Measurements from ENCODE around the gene GRIP1.

The GRIP1 gene

GRCh38 chr12:66693901-66694513, 15.1 kb upstream of the GRIP1 start:
- DNase-seq (ENCODE audit: low read depth in 2 of 2): no peak

GRCh38 chr12:66692986-66693385, 14.1 kb upstream of the GRIP1 start:
- no peak for DNase-seq (ENCODE audit: low read depth in 2 of 2)

GRCh38 chr12:66692170-66692569, 13.3 kb upstream of the GRIP1 start:
- no peak for DNase-seq (ENCODE audit: low read depth in 2 of 2)

GRCh38 chr12:66688846-66689439, 10.1 kb upstream of the GRIP1 start:
- no peak for DNase-seq (ENCODE audit: low read depth in 2 of 2)

GRCh38 chr12:66684222-66684621, 5.3 kb upstream of the GRIP1 start:
- DNase-seq (ENCODE audit: low read depth in 2 of 2): no peak

- DNase-seq (ENCODE audit: low read depth in 2 of 2): no peak
Measured at GRCh38 chr12:66683822-66684221, 4.9 kb upstream of the GRIP1 start.

- no peak for DNase-seq (ENCODE audit: low read depth in 2 of 2)
Measured at GRCh38 chr12:66683073-66683472, 4.2 kb upstream of the GRIP1 start.

GRCh38 chr12:66679461-66680084, 697 bp upstream of the GRIP1 start:
- no peak for DNase-seq (ENCODE audit: low read depth in 2 of 2)

- DNase-seq (ENCODE audit: low read depth in 2 of 2): no peak
Measured at GRCh38 chr12:66676241-66676640, 2.6 kb downstream of the GRIP1 start.

GRCh38 chr12:66674495-66675122, 4.3 kb downstream of the GRIP1 start:
- no peak for DNase-seq (ENCODE audit: low read depth in 2 of 2)

GRCh38 chr12:66669541-66669940, 9.3 kb downstream of the GRIP1 start:
- no peak for DNase-seq (ENCODE audit: low read depth in 2 of 2)

- DNase-seq (ENCODE audit: low read depth in 2 of 2): no peak
Measured at GRCh38 chr12:66668311-66668710, 10.6 kb downstream of the GRIP1 start.

- no peak for DNase-seq (ENCODE audit: low read depth in 2 of 2)
Measured at GRCh38 chr12:66667906-66668305, 11.0 kb downstream of the GRIP1 start.

GRCh38 chr12:66666481-66666880, 12.4 kb downstream of the GRIP1 start:
- no peak for DNase-seq (ENCODE audit: low read depth in 2 of 2)

- no peak for DNase-seq (ENCODE audit: low read depth in 2 of 2)
Measured at GRCh38 chr12:66665435-66665985, 13.4 kb downstream of the GRIP1 start.

- no peak for DNase-seq (ENCODE audit: low read depth in 2 of 2)
Measured at GRCh38 chr12:66664076-66664475, 14.8 kb downstream of the GRIP1 start.

GRCh38 chr12:66663611-66664010, 15.3 kb downstream of the GRIP1 start:
- no peak for DNase-seq (ENCODE audit: low read depth in 2 of 2)

- DNase-seq (ENCODE audit: low read depth in 2 of 2): no peak
Measured at GRCh38 chr12:66662729-66663128, 16.1 kb downstream of the GRIP1 start.

GRCh38 chr12:66662179-66662578, 16.7 kb downstream of the GRIP1 start:
- DNase-seq (ENCODE audit: low read depth in 2 of 2): no peak

GRCh38 chr12:66661357-66661756, 17.5 kb downstream of the GRIP1 start:
- DNase-seq (ENCODE audit: low read depth in 2 of 2): no peak

- no peak for DNase-seq (ENCODE audit: low read depth in 2 of 2)
Measured at GRCh38 chr12:66653796-66654195, 25.1 kb downstream of the GRIP1 start.

- no peak for DNase-seq (ENCODE audit: low read depth in 2 of 2)
Measured at GRCh38 chr12:66648033-66648735, 30.7 kb downstream of the GRIP1 start.

Measured in stimulated activated CD8-positive, alpha-beta memory T cell treated with anti-CD3 and anti-CD28 coated beads, Interleukin-2, amount 100 ng/mL, for 48 hours (primary cell).